ENCODE data around the gene TNFAIP2.

TNFAIP2 gene

DNA sequence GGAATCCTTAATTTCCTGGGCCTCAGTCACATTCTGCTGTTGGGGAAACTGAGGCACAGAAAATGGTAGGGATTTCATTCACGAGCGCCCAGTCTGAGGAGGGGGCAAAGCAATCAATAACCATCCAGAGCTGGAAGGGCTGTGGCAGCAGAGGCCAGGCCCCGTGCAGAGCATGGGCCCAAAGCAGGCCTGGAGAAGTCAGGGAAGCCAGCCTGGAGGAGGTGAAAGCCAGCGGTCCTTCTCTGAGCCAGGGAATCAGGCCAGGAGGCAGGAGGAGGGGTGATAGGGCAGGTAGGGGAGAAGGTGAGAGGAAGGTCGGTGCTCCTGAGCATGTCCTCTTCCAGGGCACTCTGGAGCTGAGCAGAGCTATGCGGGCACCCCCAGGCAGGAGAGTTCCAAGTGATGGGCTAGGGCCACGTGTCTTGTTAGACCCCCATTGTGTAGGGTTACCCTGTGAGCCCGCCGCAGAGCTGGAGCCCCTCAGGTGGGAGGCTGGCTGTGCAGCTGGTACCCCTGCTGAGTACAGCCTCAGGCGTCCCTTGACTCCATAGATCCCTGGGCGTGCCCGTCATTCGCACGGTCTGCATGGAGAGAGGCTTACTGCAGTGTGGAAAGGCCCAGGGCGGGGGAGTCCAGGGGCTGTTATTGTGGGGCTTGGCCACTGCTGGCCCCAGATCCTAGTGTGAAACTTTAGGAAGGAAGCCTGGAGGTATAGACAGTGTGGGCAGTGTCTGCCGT, 4.8 kb downstream of the TNFAIP2 start:
- Histone ChIP-seq H2AFZ (ENCODE audit: low read length) (no peak overlapping the region), H3K4me1 (ENCODE audit: insufficient read depth, low read length, severe bottlenecking) (no peaks in the 10 kb centered on the region), H3F3A (ENCODE audit: insufficient read depth, low read length) (no peaks in the 10 kb centered on the region), H3K79me2 (ENCODE audit: insufficient read depth, low read length) (no peaks in the 10 kb centered on the region), H4K20me1 (ENCODE audit: insufficient read depth, low read length) (no peaks in the 10 kb centered on the region), H3K9me2 (ENCODE audit: low read depth, low read length) (no peaks in the 10 kb centered on the region), H3K27me3 (ENCODE audit: insufficient read depth, low read length) (peaks cover 15% of the 10 kb centered on the region), H3K4me2 (ENCODE audit: low read length) (no peak overlapping the region), H3K27ac (ENCODE audit: low read depth, low read length, poor library complexity, severe bottlenecking) (no peak overlapping the region), H3K9me3 (ENCODE audit: low read length) (no peaks in the 10 kb centered on the region), H3K9ac (ENCODE audit: low read length) (no peak overlapping the region), H3K36me3 (ENCODE audit: insufficient read depth, low read length) (no peaks in the 10 kb centered on the region), H3K4me3 (ENCODE audit: low read depth, low read length, poor library complexity, severe bottlenecking) (no peak overlapping the region)
- TF ChIP-seq EZH2 (IDR thresholded peaks at IDR 0.05; ENCODE audit: borderline replicate concordance, low read length) = no peak
- TF ChIP-seq, protein P1, sequence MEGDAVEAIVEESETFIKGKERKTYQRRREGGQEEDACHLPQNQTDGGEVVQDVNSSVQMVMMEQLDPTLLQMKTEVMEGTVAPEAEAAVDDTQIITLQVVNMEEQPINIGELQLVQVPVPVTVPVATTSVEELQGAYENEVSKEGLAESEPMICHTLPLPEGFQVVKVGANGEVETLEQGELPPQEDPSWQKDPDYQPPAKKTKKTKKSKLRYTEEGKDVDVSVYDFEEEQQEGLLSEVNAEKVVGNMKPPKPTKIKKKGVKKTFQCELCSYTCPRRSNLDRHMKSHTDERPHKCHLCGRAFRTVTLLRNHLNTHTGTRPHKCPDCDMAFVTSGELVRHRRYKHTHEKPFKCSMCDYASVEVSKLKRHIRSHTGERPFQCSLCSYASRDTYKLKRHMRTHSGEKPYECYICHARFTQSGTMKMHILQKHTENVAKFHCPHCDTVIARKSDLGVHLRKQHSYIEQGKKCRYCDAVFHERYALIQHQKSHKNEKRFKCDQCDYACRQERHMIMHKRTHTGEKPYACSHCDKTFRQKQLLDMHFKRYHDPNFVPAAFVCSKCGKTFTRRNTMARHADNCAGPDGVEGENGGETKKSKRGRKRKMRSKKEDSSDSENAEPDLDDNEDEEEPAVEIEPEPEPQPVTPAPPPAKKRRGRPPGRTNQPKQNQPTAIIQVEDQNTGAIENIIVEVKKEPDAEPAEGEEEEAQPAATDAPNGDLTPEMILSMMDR (IDR thresholded peaks at IDR 0.05; ENCODE audit: low read length) = no peak

DNA sequence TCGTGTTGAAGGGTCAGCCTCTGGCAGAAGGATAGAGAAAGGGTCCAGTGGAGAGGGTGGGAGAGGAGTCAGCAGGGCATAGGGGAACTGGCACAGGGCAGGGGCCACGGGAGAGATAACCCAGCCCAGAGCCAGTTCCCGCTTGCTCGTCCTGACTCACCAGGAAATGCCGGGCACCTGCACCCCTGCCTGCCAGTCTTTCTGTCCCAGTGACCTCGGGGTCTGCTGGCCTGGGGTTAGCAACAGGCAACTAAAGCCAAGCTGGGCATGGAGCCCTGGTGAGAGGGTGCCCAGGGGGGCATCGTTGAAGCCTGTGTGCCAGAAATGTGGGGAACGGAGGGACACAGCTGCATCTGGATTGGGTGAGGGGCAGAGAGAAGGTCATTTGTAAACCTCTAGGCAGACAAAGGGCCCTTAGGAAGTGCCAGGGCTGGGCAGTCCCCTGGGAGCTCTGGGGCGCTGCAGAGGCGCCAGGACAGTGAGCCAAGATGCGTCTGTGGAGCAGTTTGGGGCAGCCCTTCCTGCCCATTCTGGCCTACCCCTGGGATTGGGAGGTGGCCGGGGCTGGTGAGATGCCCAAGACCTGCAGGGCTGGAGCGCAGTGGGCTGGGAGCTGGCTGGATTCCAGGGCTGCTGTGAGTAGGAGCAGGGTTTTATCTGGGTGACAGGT, 5.5 kb downstream of the TNFAIP2 start:
- Histone ChIP-seq H3K9me2 (ENCODE audit: low read depth, low read length) (no peaks in the 10 kb centered on the region), H3K36me3 (ENCODE audit: insufficient read depth, low read length) (no peaks in the 10 kb centered on the region), H3K79me2 (ENCODE audit: insufficient read depth, low read length) (no peaks in the 10 kb centered on the region), H4K20me1 (ENCODE audit: insufficient read depth, low read length) (no peaks in the 10 kb centered on the region), H3K9ac (ENCODE audit: low read length) (no peak overlapping the region), H3K9me3 (ENCODE audit: low read length) (no peaks in the 10 kb centered on the region), H3K27ac (ENCODE audit: low read depth, low read length, poor library complexity, severe bottlenecking) (no peak overlapping the region), H3K4me3 (ENCODE audit: low read depth, low read length, poor library complexity, severe bottlenecking) (no peak overlapping the region), H3K4me2 (ENCODE audit: low read length) (no peak overlapping the region), H3K27me3 (ENCODE audit: insufficient read depth, low read length) (peaks cover 15% of the 10 kb centered on the region), H2AFZ (ENCODE audit: low read length) (no peak overlapping the region), H3F3A (ENCODE audit: insufficient read depth, low read length) (no peaks in the 10 kb centered on the region), H3K4me1 (ENCODE audit: insufficient read depth, low read length, severe bottlenecking) (no peaks in the 10 kb centered on the region)
- no peak for TF ChIP-seq EZH2 (IDR thresholded peaks at IDR 0.05; ENCODE audit: borderline replicate concordance, low read length)
- TF ChIP-seq, protein P1 (IDR thresholded peaks at IDR 0.05; ENCODE audit: low read length) = no peak

DNA sequence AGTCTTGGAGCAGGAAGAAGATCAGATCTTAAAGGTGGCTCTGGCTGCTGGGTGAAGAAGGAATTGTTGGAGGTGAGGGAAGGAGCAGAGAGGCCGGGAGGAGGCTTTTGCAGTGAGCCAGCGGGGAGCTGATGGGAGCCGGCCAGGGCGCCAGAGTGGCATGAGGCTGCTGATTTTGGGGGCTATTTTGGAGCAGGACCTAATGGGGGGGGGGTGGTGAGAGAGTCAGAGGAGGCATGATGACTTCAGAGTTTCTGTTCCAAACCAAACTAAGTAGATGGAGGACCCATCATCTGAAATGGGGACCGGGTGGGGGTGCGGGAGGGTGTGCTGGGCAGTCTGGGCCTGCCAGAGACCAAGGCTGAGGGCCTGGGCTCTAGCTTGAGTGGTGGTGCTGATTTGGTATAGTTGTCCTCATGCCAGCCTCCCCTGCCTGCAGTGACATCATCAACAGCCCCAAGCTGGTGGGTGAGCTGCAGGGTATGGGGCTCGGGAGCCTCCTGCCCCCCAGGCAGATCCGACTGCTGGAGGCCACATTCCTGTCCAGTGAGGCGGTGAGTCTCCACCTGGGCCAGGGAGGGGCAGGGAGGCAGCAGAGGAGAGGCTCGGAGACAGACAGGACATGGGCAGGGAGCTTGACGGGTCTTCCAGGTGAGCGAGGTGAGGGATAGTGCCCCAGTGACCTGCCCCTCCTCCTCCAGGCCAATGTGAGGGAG, 6.2 kb downstream of the TNFAIP2 start:
- Histone ChIP-seq H3K4me3 (ENCODE audit: low read depth, low read length, poor library complexity, severe bottlenecking) (no peak overlapping the region), H3K9ac (ENCODE audit: low read length) (no peak overlapping the region), H3K27ac (ENCODE audit: low read depth, low read length, poor library complexity, severe bottlenecking) (no peak overlapping the region), H2AFZ (ENCODE audit: low read length) (no peak overlapping the region), H4K20me1 (ENCODE audit: insufficient read depth, low read length) (no peaks in the 10 kb centered on the region), H3K27me3 (ENCODE audit: insufficient read depth, low read length) (peaks cover 15% of the 10 kb centered on the region), H3K4me2 (ENCODE audit: low read length) (no peak overlapping the region), H3K79me2 (ENCODE audit: insufficient read depth, low read length) (no peaks in the 10 kb centered on the region), H3F3A (ENCODE audit: insufficient read depth, low read length) (no peaks in the 10 kb centered on the region), H3K9me2 (ENCODE audit: low read depth, low read length) (no peaks in the 10 kb centered on the region), H3K9me3 (ENCODE audit: low read length) (no peaks in the 10 kb centered on the region), H3K4me1 (ENCODE audit: insufficient read depth, low read length, severe bottlenecking) (no peaks in the 10 kb centered on the region), H3K36me3 (ENCODE audit: insufficient read depth, low read length) (no peaks in the 10 kb centered on the region)
- TF ChIP-seq, protein P1 (IDR thresholded peaks at IDR 0.05; ENCODE audit: low read length) = no peak
- TF ChIP-seq EZH2 (IDR thresholded peaks at IDR 0.05; ENCODE audit: borderline replicate concordance, low read length) = no peak

All from OCI-LY1 (cell line).